ENCODE data around the gene CDKN2AIP. TPM values are rescaled to one million over a fixed set of nuclear protein-coding genes. Genes with fewer than 3 reads are reported as not detected.
"Not testable (repeated sequence)": the region's sequence is repeated elsewhere in the genome, so short reads cannot be mapped to it uniquely, and the experiment has no call there.

Gene CDKN2AIP
- total and polyA plus RNA-seq, 10 of the 15 experiments (the other 5 are each of a cell fraction or from before 2014, with no cell fraction given), result 6.0 to 22.7 (median 15.9) TPM

DNA sequence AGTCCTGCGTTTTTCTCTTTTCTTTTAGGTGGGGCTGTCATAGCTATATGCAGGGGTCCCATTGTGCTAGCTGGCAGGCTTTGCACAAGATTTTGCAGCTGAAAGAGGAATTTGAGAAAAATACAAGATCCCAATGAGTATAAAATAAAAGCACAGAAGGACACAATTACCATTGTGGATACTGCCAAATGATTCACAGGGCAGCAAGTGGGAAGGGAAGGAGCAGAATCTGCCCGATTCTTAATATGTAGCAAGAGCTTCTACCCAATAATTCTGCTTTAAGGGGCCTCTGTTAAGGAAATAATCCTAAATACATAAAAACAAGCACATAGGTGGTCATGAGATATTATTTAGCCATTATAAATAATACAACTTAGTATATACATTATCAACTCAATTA is 34.5 kb downstream of the CDKN2AIP start:
- no peak for ATAC-seq
- in situ Hi-C loops (cut with MboI), result loop anchor here (10.0 kb wide), 1 partner anchor 616 kb away; no protein-coding TSS in a partner anchor
- CTCF ChIA-PET, result no interaction called here

GRCh38 chr4:183482515-183483095 is 38.2 kb downstream of the CDKN2AIP start:
- intact Hi-C loops (cut with micrococcal nuclease; ENCODE audit: unreplicated experiment); H4K20me1 ChIP-seq (ENCODE audit: control insufficient read depth, insufficient read depth); H3K27me3 ChIP-seq (replicated peaks in 1 of 2; ENCODE audit: control insufficient read depth in 2 of 2, insufficient read depth in 2 of 2, low read length in 1 of 2); SMC1A ChIA-PET (ENCODE audit: uncharacterized antibody, unreplicated experiment); H3K79me2 ChIP-seq (ENCODE audit: control insufficient read depth, insufficient read depth, low read length); POLR2A ChIA-PET; in situ Hi-C loops (cut with MboI); H2AFZ ChIP-seq (ENCODE audit: control insufficient read depth, low read depth, low read length); BruUV-seq (replicated peaks); DNase-seq (ENCODE audit: low read depth, low spot score); H3K4me2 ChIP-seq (ENCODE audit: control insufficient read depth, insufficient read depth); CTCF ChIA-PET; H3K27ac ChIP-seq (ENCODE audit: control insufficient read depth, insufficient read depth); ATAC-seq; H3K9me3 ChIP-seq (replicated peaks; ENCODE audit: control insufficient read depth, insufficient read depth, low read length); H3K4me1 ChIP-seq (ENCODE audit: control insufficient read depth, insufficient read depth, low read length); H3K36me3 ChIP-seq (ENCODE audit: control insufficient read depth in 2 of 2, insufficient read depth in 2 of 2, low read length in 1 of 2); H3K9ac ChIP-seq (ENCODE audit: control insufficient read depth, insufficient read depth, low read length); H3K4me3 ChIP-seq; RAD21 ChIA-PET (ENCODE audit: unreplicated experiment); FAIRE-seq: not testable (repeated sequence)
- 90% methylated on average over 11 of the region's 33 CpGs for WGBS (ENCODE audit: insufficient coverage, insufficient replicate concordance, low lambda C conversion rate, missing lambda C conversion rate)

More for the DNA sequence above, 34.5 kb downstream of the CDKN2AIP start:
- Histone ChIP-seq H3K9ac (ENCODE audit: control insufficient read depth, insufficient read depth, low read length) (no peak overlapping the region), H3K4me3 (no peak overlapping the region), H3K27ac (ENCODE audit: control insufficient read depth, insufficient read depth) (no peak overlapping the region), H4K20me1 (ENCODE audit: control insufficient read depth, insufficient read depth) (no peaks in the 10 kb centered on the region), H3K4me1 (ENCODE audit: control insufficient read depth, insufficient read depth, low read length) (no peaks in the 10 kb centered on the region), H3K4me2 (ENCODE audit: control insufficient read depth, insufficient read depth) (no peak overlapping the region), H3K79me2 (ENCODE audit: control insufficient read depth, insufficient read depth, low read length) (no peaks in the 10 kb centered on the region), H3K9me3 (replicated peaks; ENCODE audit: control insufficient read depth, insufficient read depth, low read length) (no peaks in the 10 kb centered on the region), H3K36me3 (ENCODE audit: control insufficient read depth in 2 of 2, insufficient read depth in 2 of 2, low read length in 1 of 2) (no peaks in the 10 kb centered on the region), H3K27me3 (replicated peaks in 1 of 2; ENCODE audit: control insufficient read depth in 2 of 2, insufficient read depth in 2 of 2, low read length in 1 of 2) (no peaks in the 10 kb centered on the region), H2AFZ (ENCODE audit: control insufficient read depth, low read depth, low read length) (no peak overlapping the region)
- DNase-seq (ENCODE audit: low read depth, low spot score) (no peak), FAIRE-seq (no peak)
- ChIA-PET POLR2A (no interaction called here), RAD21 (ENCODE audit: unreplicated experiment) (no interaction called here), SMC1A (ENCODE audit: uncharacterized antibody, unreplicated experiment) (interaction anchor here (1.2 kb wide), 1 partner anchor 51 kb away, joined by 3 read pairs; no protein-coding TSS in a partner anchor)
- TF ChIP-seq MAX (IDR thresholded peaks at IDR 0.05; ENCODE audit: low read depth, low read length) (no peak), CBFB (IDR thresholded peaks at IDR 0.05; ENCODE audit: low read depth) (no peak), FOS (IDR thresholded peaks at IDR 0.05; ENCODE audit: borderline replicate concordance, extremely low read depth, insufficient read length) (no peak), CHD1 (IDR thresholded peaks at IDR 0.05; ENCODE audit: low read depth, low read length) (no peak), PBX3 (IDR thresholded peaks at IDR 0.05; ENCODE audit: insufficient replicate concordance, low read depth, low read length) (no peak), CREB1 (IDR thresholded peaks at IDR 0.05; ENCODE audit: low read depth) (no peak), SREBF2 (IDR thresholded peaks at IDR 0.05; ENCODE audit: low read length) (no peak), RFX5 (IDR thresholded peaks at IDR 0.05; ENCODE audit: low read depth, low read length) (no peak), YBX1 (IDR thresholded peaks at IDR 0.05) (no peak), TCF3 (IDR thresholded peaks at IDR 0.05; ENCODE audit: borderline replicate concordance, insufficient read depth, low read depth, low read length) (no peak), RAD21 (IDR thresholded peaks at IDR 0.05; ENCODE audit: insufficient read depth, low read depth, low read length) (no peak), FOXK2 (IDR thresholded peaks at IDR 0.05) (no peak), BHLHE40 (IDR thresholded peaks at IDR 0.05; ENCODE audit: borderline replicate concordance in 1 of 2, low read depth in 2 of 2, low read length in 1 of 2) (no peak), JUNB (IDR thresholded peaks at IDR 0.05) (no peak), MYB (IDR thresholded peaks at IDR 0.05; ENCODE audit: borderline replicate concordance, low read depth, low read length) (no peak), FOXM1 (IDR thresholded peaks at IDR 0.05; ENCODE audit: low read depth, low read length) (no peak)
- TF ChIP-seq, protein P1, sequence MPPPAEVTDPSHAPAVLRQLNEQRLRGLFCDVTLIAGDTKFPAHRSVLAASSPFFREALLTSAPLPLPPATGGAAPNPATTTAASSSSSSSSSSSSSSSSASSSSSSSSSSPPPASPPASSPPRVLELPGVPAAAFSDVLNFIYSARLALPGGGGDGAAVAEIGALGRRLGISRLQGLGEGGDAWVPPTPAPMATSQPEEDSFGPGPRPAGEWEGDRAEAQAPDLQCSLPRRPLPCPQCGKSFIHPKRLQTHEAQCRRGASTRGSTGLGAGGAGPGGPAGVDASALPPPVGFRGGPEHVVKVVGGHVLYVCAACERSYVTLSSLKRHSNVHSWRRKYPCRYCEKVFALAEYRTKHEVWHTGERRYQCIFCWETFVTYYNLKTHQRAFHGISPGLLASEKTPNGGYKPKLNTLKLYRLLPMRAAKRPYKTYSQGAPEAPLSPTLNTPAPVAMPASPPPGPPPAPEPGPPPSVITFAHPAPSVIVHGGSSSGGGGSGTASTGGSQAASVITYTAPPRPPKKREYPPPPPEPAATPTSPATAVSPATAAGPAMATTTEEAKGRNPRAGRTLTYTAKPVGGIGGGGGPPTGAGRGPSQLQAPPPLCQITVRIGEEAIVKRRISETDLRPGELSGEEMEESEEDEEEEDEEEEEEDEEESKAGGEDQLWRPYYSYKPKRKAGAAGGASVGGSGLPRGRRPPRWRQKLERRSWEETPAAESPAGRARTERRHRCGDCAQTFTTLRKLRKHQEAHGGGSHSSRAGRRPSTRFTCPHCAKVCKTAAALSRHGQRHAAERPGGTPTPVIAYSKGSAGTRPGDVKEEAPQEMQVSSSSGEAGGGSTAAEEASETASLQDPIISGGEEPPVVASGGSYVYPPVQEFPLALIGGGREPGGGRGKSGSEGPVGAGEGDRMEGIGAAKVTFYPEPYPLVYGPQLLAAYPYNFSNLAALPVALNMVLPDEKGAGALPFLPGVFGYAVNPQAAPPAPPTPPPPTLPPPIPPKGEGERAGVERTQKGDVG (CRISPR knock-in tag; IDR thresholded peaks at IDR 0.05), result no peak
- intact Hi-C loops (cut with micrococcal nuclease; ENCODE audit: unreplicated experiment), result no loop called here
- BruUV-seq (replicated peaks), result no TSS peak
- 61% methylated on average over 2 of the region's 2 CpGs for WGBS (ENCODE audit: insufficient coverage, insufficient replicate concordance, low lambda C conversion rate, missing lambda C conversion rate)

All from GM12878 (cell line).